ENCODE results near the gene DHRS7B. TPM values are rescaled to one million over a fixed set of nuclear protein-coding genes. Genes with fewer than 3 reads are reported as not detected.

The DHRS7B gene
- total and polyA plus RNA-seq, 5 donors: 27.1 to 39.7 (median 32.3) TPM

DNA sequence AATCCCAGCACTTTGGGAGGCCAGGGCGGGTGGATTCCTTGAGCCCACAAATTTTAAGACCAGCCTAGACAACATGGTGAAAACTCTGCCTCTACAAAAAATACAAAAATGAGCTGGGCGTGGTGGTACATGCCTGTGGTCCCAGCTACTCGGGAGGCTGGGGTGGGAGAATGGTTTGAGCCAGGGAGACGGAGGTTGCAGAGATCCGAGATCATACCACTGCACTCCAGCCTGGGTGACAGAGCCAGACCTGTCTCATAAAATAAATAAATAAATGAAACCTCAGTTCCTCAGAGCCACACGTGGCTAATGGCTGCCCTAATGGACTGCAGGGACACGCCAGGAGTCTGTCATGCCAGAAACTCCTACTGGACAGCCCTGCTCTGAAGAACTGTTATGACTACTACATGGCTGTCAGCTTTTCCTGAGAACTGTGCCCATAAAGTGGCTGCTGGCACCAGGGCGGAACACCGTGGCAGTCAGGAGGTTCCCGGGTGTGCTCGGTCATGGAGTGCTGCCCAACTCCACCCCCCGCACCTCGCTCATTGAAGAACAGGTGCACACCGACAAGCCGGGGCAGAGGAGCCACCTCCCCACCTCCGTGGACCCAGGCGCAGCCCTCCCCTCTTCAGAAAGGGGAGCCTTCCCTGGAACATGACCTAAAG, 82.9 kb downstream of the DHRS7B start:
- Histone ChIP-seq H3K4me1 (ENCODE audit: control insufficient read depth, insufficient read depth, low read length) (peaks cover 18% of the 10 kb centered on the region), H3K27me3 (ENCODE audit: control insufficient read depth, insufficient read depth) (no peaks in the 10 kb centered on the region), H3K27ac (ENCODE audit: low read length) (peak overlapping the region; percentile 46), H3K9me3 (ENCODE audit: control insufficient read depth, low read length) (no peaks in the 10 kb centered on the region), H3K4me3 (ENCODE audit: low read length) (no peak overlapping the region)
- intact Hi-C loops (cut with DNase I): loop anchor here in 3 of 4 donors (5.0 to 10.0 kb wide), 2 partner anchors 82 to 85 kb away; partner anchors contain the start of gene DHRS7B (in 3 of the 3)
- 72% methylated on average over 17 of the region's 17 CpGs for WGBS
- peak in 2 of 3 donors; percentile 67 to 77 for DNase-seq
- ATAC-seq: peak in 1 of 2 donors; percentile 1

DNA sequence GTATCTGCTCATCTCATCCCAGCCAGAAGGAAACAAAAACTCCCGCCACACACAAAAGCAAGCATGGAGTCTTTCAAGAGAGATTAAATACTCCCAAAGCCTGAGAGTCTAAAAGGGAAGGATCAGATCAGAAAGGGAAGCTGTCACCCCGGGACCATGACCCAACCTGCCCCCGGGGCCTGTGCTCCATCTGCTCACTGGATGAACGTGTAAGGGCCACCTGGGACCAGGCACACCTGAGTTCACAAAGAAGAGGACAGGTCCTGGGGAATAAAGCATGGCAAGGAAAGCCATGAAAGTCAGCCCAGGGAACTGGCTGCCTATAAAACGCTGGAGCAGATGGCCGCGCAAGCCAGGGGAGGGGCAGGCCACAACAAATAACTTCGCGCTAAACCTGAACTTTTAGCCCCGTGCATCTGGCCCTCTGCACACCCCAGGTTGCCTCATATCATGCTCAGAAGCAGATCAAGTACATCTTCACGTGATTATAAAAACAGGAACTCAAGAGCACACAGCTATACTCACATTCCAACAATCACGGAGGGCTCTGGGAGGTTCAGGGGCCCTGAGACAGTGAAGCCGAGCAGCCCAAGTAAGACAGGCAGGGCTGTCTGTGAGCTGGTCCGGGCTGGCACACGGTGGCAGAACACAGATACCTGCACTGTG, 83.8 kb downstream of the DHRS7B start:
- no peaks in the 10 kb centered on the region for H3K27me3 ChIP-seq (ENCODE audit: control insufficient read depth, insufficient read depth)
- no peaks in the 10 kb centered on the region for H3K9me3 ChIP-seq (ENCODE audit: control insufficient read depth, low read length)
- intact Hi-C loops (cut with DNase I): loop anchor here in 3 of 4 donors (5.0 to 10.0 kb wide), 2 partner anchors 83 to 86 kb away; partner anchors contain the start of gene DHRS7B (in 3 of the 3)
- no peak overlapping the region for H3K4me3 ChIP-seq (ENCODE audit: low read length)
- ATAC-seq: no peak
- 69% methylated on average over 15 of the region's 15 CpGs for WGBS
- H3K27ac ChIP-seq (ENCODE audit: low read length): no peak overlapping the region
- DNase-seq: no peak
- peaks cover 16% of the 10 kb centered on the region for H3K4me1 ChIP-seq (ENCODE audit: control insufficient read depth, insufficient read depth, low read length)

DNA sequence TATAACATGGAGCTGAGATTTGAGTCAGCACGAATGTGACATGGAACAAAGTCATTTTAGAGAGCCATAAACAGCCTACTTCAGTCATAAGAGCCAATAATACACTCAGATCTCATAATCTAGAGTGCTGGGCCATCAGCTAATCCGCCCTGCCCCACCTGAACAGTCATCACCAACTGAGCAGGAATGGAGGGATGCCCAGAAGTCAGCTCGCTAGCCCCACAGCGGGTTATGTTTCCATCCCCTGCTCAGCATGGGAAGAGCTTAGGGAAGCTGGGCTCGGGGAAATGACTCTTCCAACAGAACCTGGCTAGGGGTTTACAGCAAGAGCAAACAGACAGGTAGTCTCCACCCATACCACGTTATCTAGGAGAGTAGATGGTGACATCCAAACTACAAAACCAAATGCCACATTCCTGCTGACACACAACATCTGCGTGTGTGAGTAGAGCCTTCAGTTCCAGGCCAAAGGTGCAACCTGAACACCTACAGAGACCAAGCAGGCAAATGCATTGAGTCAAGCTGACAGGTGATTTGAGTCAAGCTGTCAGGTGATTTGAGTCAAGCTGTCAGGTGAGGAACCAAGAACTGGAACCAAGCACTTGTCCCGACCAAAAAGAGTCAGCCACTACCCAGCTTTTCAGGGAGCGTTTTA, 85.2 kb downstream of the DHRS7B start:
- ATAC-seq (no peak), DNase-seq (no peak)
- WGBS: 73% methylated on average over 9 of the region's 9 CpGs
- H3K9me3 ChIP-seq (ENCODE audit: control insufficient read depth, low read length): no peaks in the 10 kb centered on the region
- intact Hi-C loops (cut with DNase I): loop anchor here in 3 of 4 donors (5.0 to 10.0 kb wide), 2 partner anchors 85 to 87 kb away; partner anchors contain the start of gene DHRS7B (in 3 of the 3)
- H3K4me3 ChIP-seq (ENCODE audit: low read length): no peak overlapping the region
- peaks cover 16% of the 10 kb centered on the region for H3K4me1 ChIP-seq (ENCODE audit: control insufficient read depth, insufficient read depth, low read length)
- no peak overlapping the region for H3K27ac ChIP-seq (ENCODE audit: low read length)
- H3K27me3 ChIP-seq (ENCODE audit: control insufficient read depth, insufficient read depth): no peaks in the 10 kb centered on the region

DNA sequence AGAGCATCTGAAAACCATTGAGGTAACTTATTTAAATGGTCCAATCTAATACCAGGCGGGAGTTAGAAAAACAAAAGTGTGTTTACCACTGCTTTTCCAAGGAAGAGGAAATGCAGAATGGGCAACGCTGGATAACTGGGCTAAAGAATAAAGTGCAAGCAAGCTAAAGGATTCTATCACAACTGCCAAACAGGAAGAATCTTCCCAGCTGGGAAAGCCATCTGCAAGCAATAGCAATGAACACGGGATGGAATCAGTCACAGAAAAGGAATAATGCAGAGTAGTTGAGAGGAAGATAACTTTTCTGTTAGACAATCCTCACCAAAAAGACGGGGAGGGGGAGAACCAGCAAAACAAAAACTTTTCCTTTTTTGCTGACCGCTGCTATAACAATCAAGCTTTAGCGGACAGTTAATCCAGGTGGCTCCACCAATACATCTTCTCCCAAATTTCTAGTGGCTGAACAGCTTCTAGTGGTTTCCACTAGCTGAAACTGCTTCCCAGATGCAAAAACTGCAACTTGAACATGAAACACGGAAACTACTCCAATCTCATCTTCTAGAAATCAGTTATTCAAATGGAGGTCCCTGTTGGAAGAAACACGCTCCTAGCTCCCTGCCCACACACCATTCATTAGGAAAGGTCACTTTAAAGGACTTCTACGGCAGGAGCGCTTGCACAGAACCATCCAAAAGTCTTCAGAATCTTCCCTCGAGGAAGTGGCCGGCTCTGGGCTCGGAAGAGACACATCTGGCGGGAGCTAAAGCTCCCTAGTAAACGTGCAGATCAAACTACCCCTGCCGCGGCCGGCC, 86.3 kb downstream of the DHRS7B start:
- 5% methylated on average over 18 of the region's 18 CpGs for WGBS
- Histone ChIP-seq H3K4me3 (ENCODE audit: low read length) (peak overlapping the region; percentile 85), H3K27me3 (ENCODE audit: control insufficient read depth, insufficient read depth) (no peaks in the 10 kb centered on the region), H3K9me3 (ENCODE audit: control insufficient read depth, low read length) (no peaks in the 10 kb centered on the region), H3K4me1 (ENCODE audit: control insufficient read depth, insufficient read depth, low read length) (peaks cover 16% of the 10 kb centered on the region), H3K27ac (ENCODE audit: low read length) (no peak overlapping the region)
- no peak for DNase-seq
- no peak for ATAC-seq
- intact Hi-C loops (cut with DNase I): loop anchor here in 3 of 4 donors (5.0 to 10.0 kb wide), 2 partner anchors 86 to 88 kb away; partner anchors contain the start of gene DHRS7B (in 3 of the 3)

DNA sequence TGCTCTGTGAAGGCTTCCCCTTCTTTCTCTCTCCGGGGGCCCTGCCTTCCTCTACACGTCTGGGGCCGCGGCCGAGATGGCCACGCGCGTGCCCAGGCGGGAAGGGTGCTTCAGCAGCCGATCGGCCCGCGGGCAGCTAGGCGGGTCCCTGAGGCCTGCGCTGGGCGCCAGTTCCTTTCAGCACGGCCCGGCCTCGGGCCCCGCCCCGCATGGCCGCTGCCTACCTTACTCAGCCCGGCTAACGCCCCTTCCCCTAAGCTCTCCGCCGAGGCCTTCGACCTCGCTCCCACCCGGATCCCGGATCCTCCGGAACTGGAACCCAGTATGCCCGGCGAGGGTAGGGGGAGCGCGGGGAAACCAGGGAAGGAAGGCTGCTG, 86.9 kb downstream of the DHRS7B start:
- DNase-seq (peak in 2 of 3 donors; percentile 58 to 76), ATAC-seq (peak; percentile 28 to 63)
- peak overlapping the region; percentile 90 for H3K27ac ChIP-seq (ENCODE audit: low read length)
- intact Hi-C loops (cut with DNase I): loop anchor here in 3 of 4 donors (5.0 to 10.0 kb wide), 2 partner anchors 86 to 89 kb away; partner anchors contain the start of gene DHRS7B (in 3 of the 3)
- WGBS: 0% methylated on average over 35 of the region's 35 CpGs
- H3K27me3 ChIP-seq (ENCODE audit: control insufficient read depth, insufficient read depth): no peaks in the 10 kb centered on the region
- peak overlapping the region; percentile 85 for H3K4me3 ChIP-seq (ENCODE audit: low read length)
- peaks cover 12% of the 10 kb centered on the region for H3K4me1 ChIP-seq (ENCODE audit: control insufficient read depth, insufficient read depth, low read length)
- no peaks in the 10 kb centered on the region for H3K9me3 ChIP-seq (ENCODE audit: control insufficient read depth, low read length)

DNA sequence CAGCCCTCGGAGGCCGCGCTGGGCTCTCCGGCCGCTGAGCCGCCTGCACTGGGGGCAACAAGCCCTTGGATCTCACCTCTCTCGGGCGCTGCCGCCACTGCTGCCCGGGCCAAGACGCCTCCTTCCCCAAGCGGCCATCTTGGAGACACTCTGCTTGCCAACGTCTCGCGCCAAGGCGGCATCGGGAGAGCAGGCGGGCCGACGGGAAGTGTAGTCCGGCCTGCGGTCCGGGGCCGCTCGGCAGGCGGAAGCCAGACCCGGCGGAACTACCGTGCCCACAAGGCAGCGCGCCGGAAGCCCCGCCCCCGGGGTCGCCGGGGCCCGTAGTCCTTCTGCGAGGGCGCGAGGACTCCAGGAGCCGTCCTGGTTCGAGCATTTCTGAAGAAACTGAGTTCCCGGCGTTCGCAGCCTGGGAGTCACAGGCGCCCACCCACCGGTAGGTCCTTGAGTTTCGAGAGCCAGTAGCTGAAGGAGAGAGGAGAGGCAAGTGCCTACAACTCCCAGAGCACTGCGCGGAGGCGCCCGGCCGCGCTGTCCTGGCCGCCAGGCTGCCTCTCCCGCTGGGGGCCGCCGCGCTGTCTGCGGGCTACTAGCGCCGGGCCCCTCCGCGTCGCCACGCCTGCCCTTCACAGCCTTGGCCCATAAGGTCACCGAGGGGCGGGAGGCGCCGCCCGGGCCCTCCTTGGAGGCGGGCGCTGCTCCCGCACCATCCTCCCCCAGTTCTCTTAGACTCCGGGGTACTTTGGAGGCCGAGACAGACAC, 87.4 kb downstream of the DHRS7B start, which contains the start of gene TMEM11:
Gene TMEM11, minus strand, starts transcription at position 147 of the 762 bp plus-strand sequence. Its CDS starts 9 bp downstream, at position 138.
- peak within 1 kb of the TSS; percentile 93 for H3K27ac ChIP-seq (ENCODE audit: low read length)
- H3K4me3 ChIP-seq (ENCODE audit: low read length): peak within 1 kb of the TSS; percentile 85
- under 1% methylated on average over 76 of the region's 76 CpGs for WGBS
- peak; percentile 98 to 99 (median 99) for DNase-seq
- no peaks in the 10 kb centered on the region for H3K9me3 ChIP-seq (ENCODE audit: control insufficient read depth, low read length)
- intact Hi-C loops (cut with DNase I): loop anchor here in 3 of 4 donors (5.0 to 10.0 kb wide), 2 partner anchors 87 to 89 kb away; partner anchors contain the start of gene DHRS7B (in 3 of the 3)
- peak; percentile 97 to 98 for ATAC-seq
- peaks cover 12% of the 10 kb centered on the region for H3K4me1 ChIP-seq (ENCODE audit: control insufficient read depth, insufficient read depth, low read length)
- no peaks in the 10 kb centered on the region for H3K27me3 ChIP-seq (ENCODE audit: control insufficient read depth, insufficient read depth)

DNA sequence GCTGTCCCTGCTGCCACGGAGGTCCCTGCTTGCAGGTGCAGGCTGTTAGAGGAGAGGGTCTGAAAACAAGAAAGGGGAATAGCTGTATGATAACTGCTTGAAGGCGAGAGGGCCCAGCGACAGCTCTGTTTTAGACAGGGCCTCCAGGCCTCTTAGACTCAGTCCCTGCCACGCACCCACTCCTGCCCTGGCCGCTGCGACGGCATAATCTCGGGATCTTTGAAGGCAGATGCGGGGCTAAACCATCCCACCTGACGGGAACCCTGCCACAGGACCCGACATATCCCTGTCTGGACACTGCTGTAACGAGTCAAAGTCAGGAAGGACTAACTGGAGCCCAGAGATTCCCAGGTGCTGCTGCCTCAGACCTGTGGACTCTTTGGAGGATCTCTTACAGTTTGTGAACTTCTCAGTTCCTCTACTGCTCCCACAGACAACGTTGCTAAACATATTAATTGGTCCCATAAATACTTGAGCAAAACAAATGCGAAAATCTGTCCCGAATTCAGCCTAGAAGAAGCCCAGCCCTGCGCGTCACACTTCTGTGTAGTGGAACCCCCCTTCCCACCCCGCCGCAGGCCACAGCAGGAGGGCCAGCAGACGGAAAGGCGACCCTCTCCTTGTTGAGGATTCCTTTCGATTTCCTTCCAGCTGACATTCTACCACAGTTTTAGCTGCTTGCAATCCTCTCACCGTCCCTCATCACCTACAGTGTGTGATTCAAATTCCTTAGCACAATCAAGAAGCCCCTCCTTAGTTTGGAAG, 88.2 kb downstream of the DHRS7B start:
- H3K27me3 ChIP-seq (ENCODE audit: control insufficient read depth, insufficient read depth): no peaks in the 10 kb centered on the region
- 12% methylated on average over 23 of the region's 23 CpGs for WGBS
- H3K27ac ChIP-seq (ENCODE audit: low read length): peak overlapping the region; percentile 93
- intact Hi-C loops (cut with DNase I): loop anchor here in 3 of 4 donors (5.0 to 10.0 kb wide), 2 partner anchors 88 to 90 kb away; partner anchors contain the start of gene DHRS7B (in 3 of the 3)
- DNase-seq: no peak
- peak overlapping the region; percentile 47 for H3K4me3 ChIP-seq (ENCODE audit: low read length)
- H3K9me3 ChIP-seq (ENCODE audit: control insufficient read depth, low read length): no peaks in the 10 kb centered on the region
- H3K4me1 ChIP-seq (ENCODE audit: control insufficient read depth, insufficient read depth, low read length): peaks cover 12% of the 10 kb centered on the region
- peak; percentile 0 to 1 for ATAC-seq

DNA sequence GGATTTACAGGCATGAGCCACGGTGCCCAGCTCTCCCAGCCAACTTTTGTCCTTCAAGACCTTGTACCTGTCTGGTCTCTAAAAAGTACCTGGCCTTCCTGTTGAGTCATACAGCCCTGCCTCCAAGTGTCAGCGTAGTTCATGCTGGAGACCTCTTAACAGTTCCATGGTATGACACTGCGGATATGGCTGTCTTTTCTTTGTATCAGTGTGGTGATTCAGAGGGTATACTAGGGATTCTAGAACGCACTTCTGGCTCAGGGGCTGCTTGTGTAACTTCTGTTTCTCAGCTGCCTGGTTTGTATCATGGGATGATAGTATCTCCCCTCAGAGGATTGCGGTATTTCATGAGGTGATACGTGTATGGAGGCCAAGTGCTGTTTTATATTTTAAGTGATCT, 89.2 kb downstream of the DHRS7B start:
- H3K4me3 ChIP-seq (ENCODE audit: low read length): no peak overlapping the region
- H3K27ac ChIP-seq (ENCODE audit: low read length): no peak overlapping the region
- H3K4me1 ChIP-seq (ENCODE audit: control insufficient read depth, insufficient read depth, low read length): peaks cover 8% of the 10 kb centered on the region
- DNase-seq (no peak), ATAC-seq (no peak)
- H3K9me3 ChIP-seq (ENCODE audit: control insufficient read depth, low read length): no peaks in the 10 kb centered on the region
- intact Hi-C loops (cut with DNase I): loop anchor here in 2 of 4 donors (10.0 kb wide), 1 partner anchor 91 kb away; the partner anchor contains the start of gene DHRS7B (in 2 of the 2)
- WGBS: 89% methylated on average over 6 of the region's 6 CpGs
- no peaks in the 10 kb centered on the region for H3K27me3 ChIP-seq (ENCODE audit: control insufficient read depth, insufficient read depth)

DNA sequence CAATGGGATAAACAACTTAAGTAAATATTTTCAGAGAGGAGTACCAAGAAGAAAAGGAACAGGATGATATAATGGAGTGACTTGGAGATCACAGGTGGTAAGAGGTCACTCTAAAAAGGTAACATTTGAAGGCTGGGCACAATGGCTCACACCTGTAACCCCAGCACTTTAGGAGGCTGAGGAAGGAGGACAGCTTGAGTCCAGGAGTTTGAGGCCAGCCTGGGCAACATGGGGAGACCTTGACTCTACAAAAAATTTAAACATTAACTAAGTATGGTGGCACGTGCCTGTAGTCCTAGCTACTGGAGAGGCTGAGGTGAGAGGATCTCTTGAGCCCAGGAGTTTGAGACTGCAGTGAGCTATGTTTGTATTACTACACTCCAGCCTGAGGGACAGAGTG, 90.6 kb downstream of the DHRS7B start:
- H3K9me3 ChIP-seq (ENCODE audit: control insufficient read depth, low read length): no peaks in the 10 kb centered on the region

More for the DNA sequence above, 90.6 kb downstream of the DHRS7B start:
- DNase-seq (no peak), ATAC-seq (no peak)
- no peak overlapping the region for H3K4me3 ChIP-seq (ENCODE audit: low read length)
- intact Hi-C loops (cut with DNase I): loop anchor here in 2 of 4 donors (10.0 kb wide), 1 partner anchor 93 kb away; the partner anchor contains the start of gene DHRS7B (in 2 of the 2)
- H3K4me1 ChIP-seq (ENCODE audit: control insufficient read depth, insufficient read depth, low read length): peaks cover 2% of the 10 kb centered on the region
- H3K27me3 ChIP-seq (ENCODE audit: control insufficient read depth, insufficient read depth): no peaks in the 10 kb centered on the region
- 90% methylated on average over 1 of the region's 1 CpG for WGBS
- H3K27ac ChIP-seq (ENCODE audit: low read length): no peak overlapping the region

Data from right cardiac atrium (tissue), 5 donors.